ENCODE measurements around the gene RAP1A. TPM values are rescaled to one million over a fixed set of nuclear protein-coding genes. Genes with fewer than 3 reads are reported as not detected.

RAP1A gene
- total RNA-seq, 2 donors from 2014 or later: 28.5 to 35.0 TPM

DNA sequence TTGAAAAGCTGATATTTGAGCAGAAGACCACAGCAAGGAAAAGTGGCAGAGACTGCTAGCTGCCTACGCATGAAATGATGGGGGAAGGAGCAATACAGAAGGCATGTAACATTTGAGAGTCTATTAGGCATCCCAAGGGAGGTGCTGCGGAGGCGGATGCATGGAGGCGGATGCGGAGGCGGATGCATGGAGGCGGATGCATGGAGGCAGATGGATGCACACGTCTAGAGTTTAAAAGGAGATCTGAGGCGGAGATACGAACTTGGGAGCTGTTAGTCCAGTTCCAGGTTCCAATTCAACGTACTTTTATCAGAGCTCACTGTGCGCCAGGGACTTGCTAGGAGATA, 135.4 kb downstream of the RAP1A start:
- Mint-ChIP-seq H3K27me3 (ENCODE audit: insufficient read depth) (peaks cover 6% of the 10 kb centered on the region), H3K9me3 (no peaks in the 10 kb centered on the region), H3K27ac (peak overlapping the region; percentile 98), H3K36me3 (ENCODE audit: low read depth) (peaks cover 16% of the 10 kb centered on the region), H3K4me1 (peaks cover 10% of the 10 kb centered on the region), H3K4me3 (peak overlapping the region; percentile 82)
- H3K4me1 ChIP-seq (ENCODE audit: control insufficient read depth, insufficient read depth, low read length): no peaks in the 10 kb centered on the region
- WGBS, 2 experiments (ENCODE audit: insufficient coverage in 1 of 2, insufficient read length in 1 of 2): 3 to 7% methylated on average over 12 of the region's 12 CpGs
- no peak for TF ChIP-seq CTCF (conservative IDR thresholded peaks at IDR 0.05)
- no peaks in the 10 kb centered on the region for H3K27me3 ChIP-seq (ENCODE audit: control insufficient read depth, insufficient read depth, low read length, poor library complexity, severe bottlenecking)
- H3K9ac ChIP-seq (ENCODE audit: extremely low read depth, low read length, poor library complexity, severe bottlenecking): peak overlapping the region; percentile 91
- H3K4me3 ChIP-seq (ENCODE audit: low read length): peak overlapping the region; percentile 98
- peaks cover 18% of the 10 kb centered on the region for H3K36me3 ChIP-seq (ENCODE audit: control insufficient read depth, insufficient read depth, low read length)
- peak overlapping the region; percentile 98 for H3K27ac ChIP-seq (ENCODE audit: low read depth, low read length)
- H3K9me3 ChIP-seq (ENCODE audit: control insufficient read depth, low read length): no peaks in the 10 kb centered on the region
- DNase-seq: peak; percentile 85

DNA sequence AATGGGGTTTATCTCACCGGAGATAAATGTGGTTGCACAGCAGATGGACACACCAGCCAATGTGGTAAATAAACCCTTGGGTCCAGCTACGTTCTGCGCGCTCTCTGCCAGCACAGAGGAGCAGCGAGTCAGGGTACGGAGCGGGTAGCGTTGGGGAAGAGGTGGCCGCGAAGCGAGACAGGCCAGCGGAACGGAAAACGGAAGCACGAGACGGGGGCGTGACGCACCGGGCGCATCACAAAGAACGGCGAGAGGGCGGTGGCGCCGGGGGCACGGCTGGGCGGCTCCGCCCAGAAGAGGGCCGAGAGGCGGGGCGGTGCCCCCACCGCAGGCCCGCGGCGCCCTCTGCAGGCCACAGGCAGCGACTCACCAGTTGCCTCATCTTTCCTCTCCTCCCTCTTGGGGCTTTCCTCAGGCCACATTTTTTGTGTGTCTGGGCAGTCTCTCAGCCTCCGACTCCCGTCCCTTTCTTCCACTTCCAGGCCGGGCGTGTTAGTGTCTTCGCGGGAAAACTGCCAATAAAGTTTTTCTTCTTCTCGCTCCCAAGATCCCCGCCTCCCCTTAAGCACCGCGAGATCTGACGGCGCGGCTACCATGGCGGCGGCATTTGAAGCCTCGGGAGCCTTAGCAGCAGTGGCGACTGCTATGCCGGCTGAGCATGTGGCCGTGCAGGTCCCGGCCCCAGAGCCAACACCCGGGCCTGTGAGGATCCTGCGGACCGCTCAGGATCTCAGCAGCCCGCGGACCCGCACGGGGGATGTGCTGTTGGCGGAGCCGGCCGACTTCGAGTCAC, 135.9 kb downstream of the RAP1A start, which contains the start of gene DDX20:
DDX20 (plus strand) TSS at position 571 of the 793 bp plus-strand sequence; CDS start at position 595, 24 bp downstream.
- no peaks in the 10 kb centered on the region for H3K9me3 Mint-ChIP-seq
- WGBS, 2 experiments (ENCODE audit: insufficient coverage in 1 of 2, insufficient read length in 1 of 2): 0% methylated on average over 22 to 67 of the region's 67 CpGs
- peaks cover 10% of the 10 kb centered on the region for H3K4me1 Mint-ChIP-seq
- DNase-seq: peak; percentile 96
- H3K4me3 ChIP-seq (ENCODE audit: low read length): peak within 1 kb of the TSS; percentile 98
- H3K36me3 ChIP-seq (ENCODE audit: control insufficient read depth, insufficient read depth, low read length): peaks cover 24% of the 10 kb centered on the region
- H3K27me3 Mint-ChIP-seq (ENCODE audit: insufficient read depth): peaks cover 6% of the 10 kb centered on the region
- H3K4me3 Mint-ChIP-seq: peak within 1 kb of the TSS; percentile 82
- no peaks in the 10 kb centered on the region for H3K4me1 ChIP-seq (ENCODE audit: control insufficient read depth, insufficient read depth, low read length)
- H3K27me3 ChIP-seq (ENCODE audit: control insufficient read depth, insufficient read depth, low read length, poor library complexity, severe bottlenecking): no peaks in the 10 kb centered on the region
- H3K27ac Mint-ChIP-seq: peak within 1 kb of the TSS; percentile 98
- peak within 1 kb of the TSS; percentile 98 for H3K27ac ChIP-seq (ENCODE audit: low read depth, low read length)
- H3K9ac ChIP-seq (ENCODE audit: extremely low read depth, low read length, poor library complexity, severe bottlenecking): peak within 1 kb of the TSS; percentile 91
- TF ChIP-seq CTCF (conservative IDR thresholded peaks at IDR 0.05): peak; percentile 92
- peaks cover 19% of the 10 kb centered on the region for H3K36me3 Mint-ChIP-seq (ENCODE audit: low read depth)
- H3K9me3 ChIP-seq (ENCODE audit: control insufficient read depth, low read length): no peaks in the 10 kb centered on the region

DNA sequence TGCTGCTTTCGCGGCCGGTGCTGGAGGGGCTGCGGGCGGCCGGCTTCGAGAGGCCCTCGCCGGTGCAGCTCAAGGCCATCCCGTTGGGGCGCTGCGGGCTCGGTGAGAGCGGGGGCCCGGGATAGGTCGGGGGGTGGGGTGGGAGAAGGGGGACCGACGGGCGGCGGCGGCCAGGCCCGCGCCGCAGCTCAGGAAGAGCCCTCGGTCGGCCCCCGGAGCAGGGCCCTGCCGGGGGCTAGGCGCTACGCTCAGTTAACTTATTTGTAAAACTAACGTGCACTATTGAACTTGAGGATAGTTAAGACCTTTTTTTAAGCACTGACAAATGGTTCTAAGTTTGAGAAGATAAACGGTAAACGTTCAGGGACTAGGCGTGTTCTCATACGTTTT, 136.5 kb downstream of the RAP1A start:
- TF ChIP-seq CTCF (conservative IDR thresholded peaks at IDR 0.05): no peak
- 0% methylated on average over 11 to 35 of the region's 35 CpGs for WGBS, 2 experiments (ENCODE audit: insufficient coverage in 1 of 2, insufficient read length in 1 of 2)
- no peak for DNase-seq
- Mint-ChIP-seq H3K36me3 (ENCODE audit: low read depth) (peaks cover 25% of the 10 kb centered on the region), H3K9me3 (no peaks in the 10 kb centered on the region), H3K4me1 (peaks cover 10% of the 10 kb centered on the region), H3K4me3 (peak overlapping the region; percentile 82), H3K27ac (peak overlapping the region; percentile 82), H3K27me3 (ENCODE audit: insufficient read depth) (peaks cover 6% of the 10 kb centered on the region)
- H3K27ac ChIP-seq (ENCODE audit: low read depth, low read length): peak overlapping the region; percentile 98
- peak overlapping the region; percentile 98 for H3K4me3 ChIP-seq (ENCODE audit: low read length)
- peak overlapping the region; percentile 91 for H3K9ac ChIP-seq (ENCODE audit: extremely low read depth, low read length, poor library complexity, severe bottlenecking)
- no peaks in the 10 kb centered on the region for H3K9me3 ChIP-seq (ENCODE audit: control insufficient read depth, low read length)
- H3K4me1 ChIP-seq (ENCODE audit: control insufficient read depth, insufficient read depth, low read length): no peaks in the 10 kb centered on the region
- no peaks in the 10 kb centered on the region for H3K27me3 ChIP-seq (ENCODE audit: control insufficient read depth, insufficient read depth, low read length, poor library complexity, severe bottlenecking)
- H3K36me3 ChIP-seq (ENCODE audit: control insufficient read depth, insufficient read depth, low read length): peaks cover 30% of the 10 kb centered on the region
